ENCODE measurements around the gene B3GALT4.
A peak's percentile ranks its signal among the peaks of the same experiment; 100 is the strongest.

The B3GALT4 gene

GRCh38 chr6:33314515-33314942 lies 37.6 kb downstream of the B3GALT4 start:
- peaks cover 60% of the 10 kb centered on the region for H3K4me1 Mint-ChIP-seq (ENCODE audit: low read depth)
- H3K36me3 Mint-ChIP-seq: peaks cover 3% of the 10 kb centered on the region
- H3K27ac Mint-ChIP-seq: peak overlapping the region; percentile 97
- H3K4me3 Mint-ChIP-seq: peak overlapping the region; percentile 97
- H3K27me3 Mint-ChIP-seq: no peaks in the 10 kb centered on the region
- H3K9me3 Mint-ChIP-seq (ENCODE audit: low read depth): no peaks in the 10 kb centered on the region

- H3K4me1 Mint-ChIP-seq (ENCODE audit: low read depth): peaks cover 64% of the 10 kb centered on the region
- peak overlapping the region; percentile 97 for H3K4me3 Mint-ChIP-seq
- peaks cover 3% of the 10 kb centered on the region for H3K36me3 Mint-ChIP-seq
- H3K27ac Mint-ChIP-seq: peak overlapping the region; percentile 97
- H3K9me3 Mint-ChIP-seq (ENCODE audit: low read depth): no peaks in the 10 kb centered on the region
- H3K27me3 Mint-ChIP-seq: no peaks in the 10 kb centered on the region
Measured at GRCh38 chr6:33314943-33315792, 38.2 kb downstream of the B3GALT4 start.

GRCh38 chr6:33315793-33316602 lies 39.1 kb downstream of the B3GALT4 start:
- H3K36me3 Mint-ChIP-seq: peaks cover 3% of the 10 kb centered on the region
- no peaks in the 10 kb centered on the region for H3K27me3 Mint-ChIP-seq
- peak overlapping the region; percentile 46 for H3K27ac Mint-ChIP-seq
- no peaks in the 10 kb centered on the region for H3K9me3 Mint-ChIP-seq (ENCODE audit: low read depth)
- peak overlapping the region; percentile 97 for H3K4me3 Mint-ChIP-seq
- peaks cover 67% of the 10 kb centered on the region for H3K4me1 Mint-ChIP-seq (ENCODE audit: low read depth)

GRCh38 chr6:33316603-33317418 lies 39.9 kb downstream of the B3GALT4 start:
- Mint-ChIP-seq H3K36me3 (peaks cover 3% of the 10 kb centered on the region), H3K27me3 (no peaks in the 10 kb centered on the region), H3K4me3 (peak overlapping the region; percentile 80), H3K9me3 (ENCODE audit: low read depth) (no peaks in the 10 kb centered on the region), H3K4me1 (ENCODE audit: low read depth) (peaks cover 68% of the 10 kb centered on the region), H3K27ac (peak overlapping the region; percentile 50)

- no peaks in the 10 kb centered on the region for H3K27me3 Mint-ChIP-seq
- peak overlapping the region; percentile 28 for H3K27ac Mint-ChIP-seq
- peaks cover 68% of the 10 kb centered on the region for H3K4me1 Mint-ChIP-seq (ENCODE audit: low read depth)
- H3K36me3 Mint-ChIP-seq: peaks cover 6% of the 10 kb centered on the region
- no peaks in the 10 kb centered on the region for H3K9me3 Mint-ChIP-seq (ENCODE audit: low read depth)
- H3K4me3 Mint-ChIP-seq: peak overlapping the region; percentile 80
Measured at GRCh38 chr6:33317419-33317668, 40.4 kb downstream of the B3GALT4 start.

- peaks cover 68% of the 10 kb centered on the region for H3K4me1 Mint-ChIP-seq (ENCODE audit: low read depth)
- H3K27ac Mint-ChIP-seq: peak within 1 kb of the TSS; percentile 95
- peaks cover 6% of the 10 kb centered on the region for H3K36me3 Mint-ChIP-seq
- no peaks in the 10 kb centered on the region for H3K27me3 Mint-ChIP-seq
- H3K4me3 Mint-ChIP-seq: peak within 1 kb of the TSS; percentile 93
- H3K9me3 Mint-ChIP-seq (ENCODE audit: low read depth): no peaks in the 10 kb centered on the region
Measured at GRCh38 chr6:33317669-33318425, 40.9 kb downstream of the B3GALT4 start, which contains the start of gene ZBTB22. Gene ZBTB22, minus strand, starts transcription at chr6:33317744. Its CDS starts 828 bp downstream, at chr6:33316916.

GRCh38 chr6:33318426-33319073 lies 41.6 kb downstream of the B3GALT4 start:
- H3K4me3 Mint-ChIP-seq: peak overlapping the region; percentile 93
- H3K36me3 Mint-ChIP-seq: peaks cover 6% of the 10 kb centered on the region

GRCh38 chr6:33319939-33320314 lies 43.0 kb downstream of the B3GALT4 start:
- H3K4me3 Mint-ChIP-seq: peak overlapping the region; percentile 93
- H3K27ac Mint-ChIP-seq: peak overlapping the region; percentile 68
- H3K4me1 Mint-ChIP-seq (ENCODE audit: low read depth): peaks cover 70% of the 10 kb centered on the region
- no peaks in the 10 kb centered on the region for H3K9me3 Mint-ChIP-seq (ENCODE audit: low read depth)
- no peaks in the 10 kb centered on the region for H3K27me3 Mint-ChIP-seq
- peaks cover 6% of the 10 kb centered on the region for H3K36me3 Mint-ChIP-seq

More at GRCh38 chr6:33318426-33319073, 41.6 kb downstream of the B3GALT4 start:
- peaks cover 70% of the 10 kb centered on the region for H3K4me1 Mint-ChIP-seq (ENCODE audit: low read depth)
- H3K9me3 Mint-ChIP-seq (ENCODE audit: low read depth): no peaks in the 10 kb centered on the region
- H3K27me3 Mint-ChIP-seq: no peaks in the 10 kb centered on the region
- peak overlapping the region; percentile 95 for H3K27ac Mint-ChIP-seq

GRCh38 chr6:33320315-33321181 lies 43.6 kb downstream of the B3GALT4 start:
- Mint-ChIP-seq H3K27me3 (no peaks in the 10 kb centered on the region), H3K4me1 (ENCODE audit: low read depth) (peaks cover 65% of the 10 kb centered on the region), H3K27ac (peak overlapping the region; percentile 75), H3K9me3 (ENCODE audit: low read depth) (no peaks in the 10 kb centered on the region), H3K4me3 (peak overlapping the region; percentile 93), H3K36me3 (peaks cover 6% of the 10 kb centered on the region)

- Mint-ChIP-seq H3K4me1 (ENCODE audit: low read depth) (peaks cover 61% of the 10 kb centered on the region), H3K9me3 (ENCODE audit: low read depth) (no peaks in the 10 kb centered on the region), H3K36me3 (peaks cover 6% of the 10 kb centered on the region), H3K27ac (peak overlapping the region; percentile 75), H3K4me3 (peak overlapping the region; percentile 93), H3K27me3 (no peaks in the 10 kb centered on the region)
Measured at GRCh38 chr6:33321227-33321626, 44.3 kb downstream of the B3GALT4 start.

GRCh38 chr6:33323623-33323948 lies 46.7 kb downstream of the B3GALT4 start:
- peak overlapping the region; percentile 93 for H3K4me3 Mint-ChIP-seq
- H3K27me3 Mint-ChIP-seq: no peaks in the 10 kb centered on the region
- peaks cover 6% of the 10 kb centered on the region for H3K36me3 Mint-ChIP-seq
- peak overlapping the region; percentile 95 for H3K27ac Mint-ChIP-seq
- H3K9me3 Mint-ChIP-seq (ENCODE audit: low read depth): no peaks in the 10 kb centered on the region
- H3K4me1 Mint-ChIP-seq (ENCODE audit: low read depth): peaks cover 45% of the 10 kb centered on the region

- no peaks in the 10 kb centered on the region for H3K27me3 Mint-ChIP-seq
- H3K27ac Mint-ChIP-seq: peak overlapping the region; percentile 95
- no peaks in the 10 kb centered on the region for H3K9me3 Mint-ChIP-seq (ENCODE audit: low read depth)
- peaks cover 40% of the 10 kb centered on the region for H3K4me1 Mint-ChIP-seq (ENCODE audit: low read depth)
- peak overlapping the region; percentile 93 for H3K4me3 Mint-ChIP-seq
- H3K36me3 Mint-ChIP-seq: peaks cover 3% of the 10 kb centered on the region
Measured at GRCh38 chr6:33324125-33324524, 47.2 kb downstream of the B3GALT4 start.

Data from activated naive CD8-positive, alpha-beta T cell (primary cell).